Naive thymus-derived CD8-positive, alpha-beta T cell (primary cell): ENCODE results near the gene SIPA1L3. TPM values are rescaled to one million over a fixed set of nuclear protein-coding genes. Genes with fewer than 3 reads are reported as not detected.
"Not testable (repeated sequence)": the region's sequence is repeated elsewhere in the genome, so short reads cannot be mapped to it uniquely, and the experiment has no call there.

Experiments
- ATAC-seq, 2 donors: fragments of 150-1000 bp; cut with Tn5 transposase in 1 of 2; sonication (Bioruptor Pico), chemical (Tn5 transposase) in 1 of 2; 1 replicate in 1 of 2; 2 replicates in 1 of 2; pipeline ENCODE4 v1.10.0; 2021; ENCODE audit warnings: mild to moderate bottlenecking in 2 of 2, moderate library complexity in 2 of 2
- POLR2A ChIA-PET: fragments of 350-600 bp; sonication (Branson Sonifier 250); formaldehyde crosslinking; loops from one replicate; lab custom pipeline; 2021; ENCODE audit warnings: antibody characterized with exemption; lab: Charles Lee
- DNase-seq, 10 donors: peaks; one replicate each; pipeline versions ENCODE4 v3.0.0 to v3.0.0-alpha.2; 2020 to 2022
- H3K27ac Mint-ChIP-seq, 10 donors: one replicate each; pipeline ENCODE4 v1.8.0; 2020 to 2022; ENCODE audit warnings: mild to moderate bottlenecking in 10 of 10, mixed read lengths in 10 of 10, moderate library complexity in 4 of 10, inconsistent platforms in 1 of 10
- H3K27me3 Mint-ChIP-seq, 5 donors: one replicate each; pipeline ENCODE4 v1.8.0; 2021 to 2022; ENCODE audit warnings: mixed read lengths in 5 of 5
- H3K36me3 Mint-ChIP-seq, 3 donors: one replicate each; pipeline ENCODE4 v1.8.0; 2020 to 2022; ENCODE audit warnings: mixed read lengths in 3 of 3, mild to moderate bottlenecking in 2 of 3, inconsistent platforms in 1 of 3
- H3K4me1 Mint-ChIP-seq, 4 donors: one replicate each; pipeline ENCODE4 v1.8.0; 2021 to 2022; ENCODE audit warnings: mixed read lengths in 4 of 4
- H3K4me3 Mint-ChIP-seq, 10 donors: one replicate each; pipeline ENCODE4 v1.8.0; 2020 to 2022; ENCODE audit warnings: mild to moderate bottlenecking in 10 of 10, mixed read lengths in 10 of 10, moderate library complexity in 6 of 10, inconsistent platforms in 1 of 10
- H3K9me3 Mint-ChIP-seq, 9 donors: one replicate each; pipeline ENCODE4 v1.8.0; 2020 to 2022; ENCODE audit warnings: mixed read lengths in 9 of 9, mild to moderate bottlenecking in 3 of 9, inconsistent platforms in 1 of 9, moderate library complexity in 1 of 9
- polyA plus RNA-seq, 3 donors: library from polyadenylated mRNA; unstranded; fragments of 300-500 nt; fragmentation: Illumina TruSeq; gene quantifications; one replicate each; pipeline ENCODE4 v1.2.3, GENCODE V29; 2021
- total RNA-seq, 8 experiments: library from RNA in 2 of 8; stranded (reverse) in 2 of 8; gene quantifications; one replicate each; pipeline ENCODE4 v1.2.3 and lab custom pipeline; 2021 to 2026

The SIPA1L3 gene
- total and polyA plus RNA-seq, 5 experiments from 2014 or later: 0.66 to 34.5 (median 1.6) TPM

GRCh38 chr19:38024992-38025908 lies 118.2 kb downstream of the SIPA1L3 start:
- Mint-ChIP-seq H3K4me3 (no peak overlapping the region), H3K27ac (peak overlapping the region in 2 of 10 donors; percentile 34 to 60), H3K4me1 (peaks cover 0 to 48% (median 1%) of the 10 kb centered on the region in 4 donors), H3K27me3 (no peaks in the 10 kb centered on the region), H3K36me3 (peaks cover 0 to 11% (median 9%) of the 10 kb centered on the region in 3 donors), H3K9me3 (no peaks in the 10 kb centered on the region)
- no peak for DNase-seq
- no peak for ATAC-seq
- POLR2A ChIA-PET: interaction anchor here (1.1 kb wide), 1 partner anchor 28 kb away, joined by 5 read pairs; no protein-coding TSS in a partner anchor

- H3K9me3 Mint-ChIP-seq: peaks cover 0 to 2% (median 0%) of the 10 kb centered on the region in 9 donors
- H3K36me3 Mint-ChIP-seq: peaks cover 4 to 16% (median 14%) of the 10 kb centered on the region in 3 donors
- no peak for DNase-seq
- POLR2A ChIA-PET: interaction anchor here (1.1 kb wide), 1 partner anchor 28 kb away, joined by 5 read pairs; no protein-coding TSS in a partner anchor
- peak overlapping the region in 1 of 10 donors; percentile 34 for H3K27ac Mint-ChIP-seq
- H3K27me3 Mint-ChIP-seq: no peaks in the 10 kb centered on the region
- peaks cover 0 to 43% (median 2%) of the 10 kb centered on the region in 4 donors for H3K4me1 Mint-ChIP-seq
- H3K4me3 Mint-ChIP-seq: no peak overlapping the region
- no peak for ATAC-seq
These were observed 118.9 kb downstream of the SIPA1L3 start for GRCh38 chr19:38025909-38026307.

- peaks cover 10 to 27% (median 24%) of the 10 kb centered on the region in 3 donors for H3K36me3 Mint-ChIP-seq
- no peaks in the 10 kb centered on the region for H3K27me3 Mint-ChIP-seq
- POLR2A ChIA-PET: no interaction called here
These were observed 122.0 kb downstream of the SIPA1L3 start for GRCh38 chr19:38028913-38029510.

GRCh38 chr19:38030001-38030400 lies 123.0 kb downstream of the SIPA1L3 start:
- DNase-seq, ATAC-seq, H3K9me3 Mint-ChIP-seq, H3K27me3 Mint-ChIP-seq, H3K4me3 Mint-ChIP-seq, H3K27ac Mint-ChIP-seq, POLR2A ChIA-PET: not testable (repeated sequence)
- H3K36me3 Mint-ChIP-seq: peaks cover 10 to 27% (median 24%) of the 10 kb centered on the region in 3 donors
- peaks cover 0 to 50% (median 2%) of the 10 kb centered on the region in 4 donors for H3K4me1 Mint-ChIP-seq

More at GRCh38 chr19:38028913-38029510, 122.0 kb downstream of the SIPA1L3 start:
- DNase-seq (no peak), ATAC-seq (no peak)
- Mint-ChIP-seq H3K27ac (peak overlapping the region in 2 of 10 donors; percentile 1 to 34), H3K4me3 (no peak overlapping the region), H3K4me1 (peaks cover 0 to 50% (median 2%) of the 10 kb centered on the region in 4 donors), H3K9me3 (peaks cover 0 to 5% (median 0%) of the 10 kb centered on the region in 9 donors)

DNA sequence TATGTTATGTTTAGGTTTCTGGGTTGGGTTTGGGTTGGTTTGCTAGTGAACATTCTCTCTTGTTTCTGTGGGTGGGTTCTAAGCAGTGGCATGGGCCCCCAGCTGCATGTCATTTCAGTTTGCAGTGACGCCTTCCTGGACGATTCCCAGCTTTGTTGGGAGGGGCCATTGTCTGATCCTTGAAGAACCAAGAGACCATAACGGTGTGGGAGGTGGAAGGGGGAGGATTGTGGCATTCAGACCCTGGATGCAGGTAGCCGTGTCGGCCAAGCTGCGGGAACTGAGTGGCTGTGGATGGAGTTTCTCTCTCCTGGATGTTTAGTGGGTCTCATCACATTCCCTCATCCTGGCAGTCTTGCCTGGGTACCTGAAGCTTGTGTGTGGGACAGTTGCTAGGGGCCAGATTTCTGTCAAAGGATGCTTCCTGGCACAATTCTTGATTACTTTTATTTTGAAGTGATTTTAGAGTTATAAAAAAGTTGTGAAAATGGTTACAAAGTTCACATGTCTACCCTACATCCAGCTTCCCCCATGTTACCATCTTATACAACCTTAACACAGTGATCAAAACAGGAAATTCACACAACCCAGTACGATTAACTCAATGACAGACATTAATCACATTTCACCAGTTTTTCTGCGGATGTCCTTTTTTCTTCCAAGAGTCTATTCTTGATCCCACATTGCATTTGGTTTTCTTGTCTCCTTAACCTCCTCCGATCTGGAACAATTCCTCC lies 123.8 kb downstream of the SIPA1L3 start:
- Mint-ChIP-seq H3K36me3 (peaks cover 10 to 27% (median 24%) of the 10 kb centered on the region in 3 donors), H3K4me3 (no peak overlapping the region), H3K27me3 (no peaks in the 10 kb centered on the region), H3K9me3 (peaks cover 0 to 5% (median 0%) of the 10 kb centered on the region in 9 donors), H3K27ac (peak overlapping the region in 1 of 10 donors; percentile 35), H3K4me1 (peaks cover 0 to 51% (median 5%) of the 10 kb centered on the region in 4 donors)
- POLR2A ChIA-PET: no interaction called here
- ATAC-seq: no peak
- DNase-seq: no peak

DNA sequence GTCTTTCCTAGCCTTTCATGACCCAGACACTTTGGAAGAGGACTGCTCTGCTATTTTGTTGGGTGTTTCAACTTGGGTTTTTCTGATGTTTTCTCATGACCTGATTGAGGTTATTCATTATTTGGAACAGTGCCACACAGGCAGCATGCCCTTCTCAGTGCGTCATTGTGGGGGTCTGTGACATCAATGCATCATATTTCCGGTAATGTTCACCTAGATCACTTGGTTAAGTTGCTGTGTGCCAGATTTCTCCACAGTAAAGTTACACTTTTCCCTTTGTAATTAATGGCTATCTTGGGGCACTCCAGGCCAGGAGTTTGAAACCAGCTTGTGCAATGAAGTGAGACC lies 124.4 kb downstream of the SIPA1L3 start:
- DNase-seq (no peak), ATAC-seq (no peak)
- H3K4me3 Mint-ChIP-seq: no peak overlapping the region
- peaks cover 0 to 5% (median 0%) of the 10 kb centered on the region in 9 donors for H3K9me3 Mint-ChIP-seq
- H3K27me3 Mint-ChIP-seq: no peaks in the 10 kb centered on the region
- POLR2A ChIA-PET: no interaction called here
- H3K27ac Mint-ChIP-seq: no peak overlapping the region
- H3K36me3 Mint-ChIP-seq: peaks cover 10 to 27% (median 24%) of the 10 kb centered on the region in 3 donors
- peaks cover 0 to 52% (median 6%) of the 10 kb centered on the region in 4 donors for H3K4me1 Mint-ChIP-seq

DNA sequence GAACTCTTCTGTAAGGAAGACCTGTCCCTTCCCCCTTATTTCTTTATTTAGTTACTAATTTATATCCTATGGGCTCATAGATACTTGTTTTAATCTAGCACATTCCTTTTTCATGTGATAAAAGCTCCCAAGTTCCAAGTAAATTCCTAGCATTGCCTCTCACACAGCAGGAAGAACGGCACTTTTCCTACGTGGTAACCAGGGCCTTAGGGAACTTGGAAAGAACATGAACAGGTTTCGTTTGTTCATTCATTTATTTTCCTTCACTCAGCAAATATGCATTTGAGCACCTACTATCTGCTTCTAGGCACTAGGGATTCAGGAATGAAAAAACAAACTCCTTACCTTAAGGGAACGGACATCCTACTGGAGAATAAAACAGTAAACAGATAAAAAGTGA lies 125.1 kb downstream of the SIPA1L3 start:
- H3K4me1 Mint-ChIP-seq: peaks cover 0 to 56% (median 6%) of the 10 kb centered on the region in 4 donors
- DNase-seq (no peak), ATAC-seq (no peak)
- no peak overlapping the region for H3K27ac Mint-ChIP-seq
- POLR2A ChIA-PET: no interaction called here
- peaks cover 10 to 27% (median 24%) of the 10 kb centered on the region in 3 donors for H3K36me3 Mint-ChIP-seq
- H3K27me3 Mint-ChIP-seq: no peaks in the 10 kb centered on the region
- peaks cover 0 to 5% (median 0%) of the 10 kb centered on the region in 9 donors for H3K9me3 Mint-ChIP-seq
- no peak overlapping the region for H3K4me3 Mint-ChIP-seq

DNA sequence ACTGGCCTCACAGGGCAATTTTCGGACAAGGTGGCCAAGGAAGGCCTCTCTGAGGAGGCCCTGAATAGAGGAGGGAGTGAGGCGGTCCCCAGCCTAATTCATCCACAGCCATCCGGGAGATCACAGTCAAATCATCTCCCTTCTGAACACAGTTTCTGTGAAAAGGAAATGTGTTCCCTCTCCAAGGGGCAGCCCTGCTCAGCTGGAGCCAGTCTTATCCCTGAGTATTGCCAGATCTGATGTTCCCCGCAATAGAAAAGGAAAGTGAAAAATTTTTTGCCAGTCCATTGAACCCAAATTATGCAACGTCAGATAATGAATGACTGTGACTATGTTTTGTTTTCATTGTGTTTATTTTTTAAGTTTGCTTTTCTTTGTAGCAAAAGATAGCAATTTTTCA lies 125.9 kb downstream of the SIPA1L3 start:
- DNase-seq (no peak), ATAC-seq (no peak)
- peaks cover 10 to 27% (median 26%) of the 10 kb centered on the region in 3 donors for H3K36me3 Mint-ChIP-seq
- POLR2A ChIA-PET: interaction anchor here (1.3 to 1.7 kb wide), 2 partner anchors 55 to 130 kb away, joined by 4 to 5 read pairs; no protein-coding TSS in a partner anchor
- H3K27ac Mint-ChIP-seq: peak overlapping the region in 3 of 10 donors; percentile 20 to 36 (median 22)
- H3K4me1 Mint-ChIP-seq: peaks cover 0 to 60% (median 8%) of the 10 kb centered on the region in 4 donors
- H3K27me3 Mint-ChIP-seq: no peaks in the 10 kb centered on the region
- no peak overlapping the region for H3K4me3 Mint-ChIP-seq
- H3K9me3 Mint-ChIP-seq: peaks cover 0 to 5% (median 0%) of the 10 kb centered on the region in 9 donors

- peaks cover 0 to 62% (median 8%) of the 10 kb centered on the region in 4 donors for H3K4me1 Mint-ChIP-seq
- peak in 1 of 2 donors; percentile 70 for ATAC-seq
- peaks cover 0 to 5% (median 0%) of the 10 kb centered on the region in 9 donors for H3K9me3 Mint-ChIP-seq
- H3K4me3 Mint-ChIP-seq: peak overlapping the region in 1 of 10 donors; percentile 62
- peaks cover 10 to 26% (median 24%) of the 10 kb centered on the region in 3 donors for H3K36me3 Mint-ChIP-seq
- DNase-seq: no peak
- POLR2A ChIA-PET: interaction anchor here (1.3 to 1.7 kb wide), 2 partner anchors 56 to 131 kb away, joined by 4 to 5 read pairs; no protein-coding TSS in a partner anchor
- H3K27ac Mint-ChIP-seq: peak overlapping the region in 4 of 10 donors; percentile 32 to 78 (median 42)
- no peaks in the 10 kb centered on the region for H3K27me3 Mint-ChIP-seq
These were observed 126.9 kb downstream of the SIPA1L3 start for GRCh38 chr19:38033658-38034491.

- Mint-ChIP-seq H3K27me3 (no peaks in the 10 kb centered on the region), H3K4me1 (peaks cover 0 to 62% (median 8%) of the 10 kb centered on the region in 4 donors), H3K36me3 (peaks cover 10 to 24% (median 23%) of the 10 kb centered on the region in 3 donors), H3K9me3 (peaks cover 0 to 5% (median 0%) of the 10 kb centered on the region in 9 donors), H3K27ac (peak overlapping the region in 2 of 10 donors; percentile 36 to 43), H3K4me3 (no peak overlapping the region)
- no peak for DNase-seq
- peak in 1 of 2 donors; percentile 56 for ATAC-seq
- POLR2A ChIA-PET: interaction anchor here (1.7 kb wide), 1 partner anchor 132 kb away, joined by 5 read pairs; no protein-coding TSS in a partner anchor
These were observed 127.5 kb downstream of the SIPA1L3 start for GRCh38 chr19:38034492-38034860.
